C4-2B (cell line): ENCODE measurements around the gene FES.

ENCODE experiments used
- H3K27ac ChIP-seq: fragments of 450-650 bp; 2 replicates; pipeline ENCODE4 v1.5.1; 2017
- ZFX ChIP-seq: fragments of 450-650 bp; IDR thresholded peaks from 2 replicates; pipeline ENCODE4 v1.6.1; 2017
- TF ChIP-seq, protein P1 (sequence below): fragments of 450-650 bp; conservative IDR thresholded peaks from 2 replicates; pipeline ENCODE4 v1.5.1; 2017; ENCODE audit warnings: mild to moderate bottlenecking

The FES gene

DNA sequence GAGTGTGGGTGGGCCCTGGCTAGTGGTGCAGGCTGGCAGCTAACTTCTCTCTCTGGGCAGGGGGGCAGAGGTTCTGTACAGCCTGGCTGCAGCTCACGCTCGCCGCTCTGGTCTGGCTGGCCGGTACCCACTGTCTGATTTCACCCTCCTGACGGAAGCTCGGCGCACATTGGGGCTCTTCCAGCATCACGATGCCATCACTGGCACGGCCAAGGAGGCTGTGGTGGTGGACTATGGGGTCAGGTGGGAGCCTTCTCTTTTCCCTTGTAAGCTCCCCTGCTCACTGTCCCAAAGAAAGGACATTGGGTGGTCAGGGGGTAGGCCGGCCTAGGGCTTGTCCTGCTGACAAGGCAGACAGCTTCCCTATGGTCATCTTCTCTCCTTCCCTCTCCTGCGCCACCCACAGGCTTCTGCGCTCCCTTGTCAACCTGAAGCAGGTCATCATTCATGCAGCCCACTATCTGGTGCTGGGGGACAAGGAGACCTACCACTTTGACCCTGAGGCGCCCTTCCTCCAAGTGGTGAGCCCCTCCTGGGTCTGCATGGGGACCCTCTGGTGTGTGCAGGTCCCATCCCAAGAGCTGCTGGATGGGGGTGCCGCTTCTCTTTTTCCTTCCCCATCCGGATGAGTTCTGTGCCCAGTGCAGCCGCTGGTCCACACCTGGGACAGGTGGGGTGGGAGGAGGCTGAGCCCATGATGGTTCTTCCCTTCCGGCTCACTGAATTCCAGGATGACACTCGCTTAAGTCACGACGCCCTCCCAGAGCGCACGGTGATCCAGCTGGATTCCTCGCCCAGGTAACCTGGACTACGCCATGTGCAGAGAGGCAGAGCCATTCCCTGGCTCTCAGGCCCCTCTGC lies 26.4 kb downstream of the FES start:
- TF ChIP-seq, protein P1, sequence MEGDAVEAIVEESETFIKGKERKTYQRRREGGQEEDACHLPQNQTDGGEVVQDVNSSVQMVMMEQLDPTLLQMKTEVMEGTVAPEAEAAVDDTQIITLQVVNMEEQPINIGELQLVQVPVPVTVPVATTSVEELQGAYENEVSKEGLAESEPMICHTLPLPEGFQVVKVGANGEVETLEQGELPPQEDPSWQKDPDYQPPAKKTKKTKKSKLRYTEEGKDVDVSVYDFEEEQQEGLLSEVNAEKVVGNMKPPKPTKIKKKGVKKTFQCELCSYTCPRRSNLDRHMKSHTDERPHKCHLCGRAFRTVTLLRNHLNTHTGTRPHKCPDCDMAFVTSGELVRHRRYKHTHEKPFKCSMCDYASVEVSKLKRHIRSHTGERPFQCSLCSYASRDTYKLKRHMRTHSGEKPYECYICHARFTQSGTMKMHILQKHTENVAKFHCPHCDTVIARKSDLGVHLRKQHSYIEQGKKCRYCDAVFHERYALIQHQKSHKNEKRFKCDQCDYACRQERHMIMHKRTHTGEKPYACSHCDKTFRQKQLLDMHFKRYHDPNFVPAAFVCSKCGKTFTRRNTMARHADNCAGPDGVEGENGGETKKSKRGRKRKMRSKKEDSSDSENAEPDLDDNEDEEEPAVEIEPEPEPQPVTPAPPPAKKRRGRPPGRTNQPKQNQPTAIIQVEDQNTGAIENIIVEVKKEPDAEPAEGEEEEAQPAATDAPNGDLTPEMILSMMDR: no peak
- TF ChIP-seq ZFX: no peak
- H3K27ac ChIP-seq: no peak overlapping the region

DNA sequence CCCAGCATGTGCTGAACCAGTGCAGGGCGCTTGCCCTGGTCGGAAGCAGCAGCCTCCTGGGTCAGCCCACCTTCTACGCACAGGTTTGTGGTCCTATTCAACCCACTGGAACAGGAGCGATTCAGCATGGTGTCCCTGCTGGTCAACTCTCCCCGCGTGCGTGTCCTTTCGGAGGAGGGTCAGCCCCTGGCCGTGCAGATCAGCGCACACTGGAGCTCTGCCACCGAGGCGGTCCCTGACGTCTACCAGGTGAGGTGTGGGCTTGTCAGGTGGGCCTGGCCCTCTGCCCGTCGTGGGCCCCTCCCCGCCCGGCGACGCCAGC lies 27.0 kb downstream of the FES start:
- TF ChIP-seq ZFX: no peak
- TF ChIP-seq, protein P1: no peak
- H3K27ac ChIP-seq: no peak overlapping the region

DNA sequence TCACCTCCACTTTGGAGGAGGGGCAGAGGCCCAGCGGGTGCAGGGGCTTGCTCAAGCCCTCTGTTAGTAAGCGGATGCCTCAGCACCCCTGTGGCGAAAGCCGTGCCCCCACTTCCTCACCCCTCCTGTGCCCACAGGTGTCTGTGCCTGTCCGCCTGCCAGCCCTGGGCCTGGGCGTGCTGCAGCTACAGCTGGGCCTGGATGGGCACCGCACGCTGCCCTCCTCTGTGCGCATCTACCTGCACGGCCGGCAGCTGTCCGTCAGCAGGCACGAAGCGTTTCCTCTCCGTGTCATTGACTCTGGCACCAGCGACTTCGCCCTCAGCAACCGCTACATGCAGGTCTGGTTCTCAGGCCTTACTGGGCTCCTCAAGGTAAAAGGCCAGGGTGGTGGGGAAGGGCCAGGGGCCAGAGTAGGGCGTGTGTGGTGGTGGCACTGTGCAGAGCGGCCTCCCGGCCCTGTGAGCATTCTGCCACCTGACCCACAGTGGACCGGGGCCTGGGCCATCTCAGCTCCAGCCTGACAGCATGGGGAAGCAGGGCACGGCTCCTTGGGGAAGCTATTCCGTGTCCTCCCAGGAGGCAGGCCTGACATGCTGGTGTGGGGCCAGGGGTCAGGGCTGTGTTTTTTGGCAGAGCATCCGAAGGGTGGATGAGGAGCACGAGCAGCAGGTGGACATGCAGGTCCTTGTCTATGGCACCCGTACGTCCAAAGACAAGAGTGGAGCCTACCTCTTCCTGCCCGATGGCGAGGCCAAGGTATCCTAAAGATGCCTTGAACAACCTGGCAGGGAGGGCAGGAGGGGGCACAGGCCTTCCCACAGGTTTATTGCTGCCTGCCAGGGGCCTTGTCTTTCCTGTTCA lies 27.8 kb downstream of the FES start:
- no peak overlapping the region for H3K27ac ChIP-seq
- no peak for TF ChIP-seq ZFX
- TF ChIP-seq, protein P1: no peak

DNA sequence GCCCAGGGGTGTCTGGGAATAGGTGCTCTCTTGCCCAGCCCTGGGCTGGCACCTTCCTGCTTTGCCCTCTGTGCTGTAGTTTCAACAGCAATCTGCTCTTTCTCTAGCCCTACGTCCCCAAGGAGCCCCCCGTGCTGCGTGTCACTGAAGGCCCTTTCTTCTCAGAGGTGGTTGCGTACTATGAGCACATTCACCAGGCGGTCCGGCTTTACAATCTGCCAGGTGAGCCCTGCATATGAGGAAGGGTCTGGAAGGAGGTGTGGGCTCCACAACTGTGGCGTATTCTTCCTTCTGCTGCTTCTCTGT lies 28.4 kb downstream of the FES start:
- H3K27ac ChIP-seq: no peak overlapping the region
- TF ChIP-seq, protein P1: no peak
- no peak for TF ChIP-seq ZFX

DNA sequence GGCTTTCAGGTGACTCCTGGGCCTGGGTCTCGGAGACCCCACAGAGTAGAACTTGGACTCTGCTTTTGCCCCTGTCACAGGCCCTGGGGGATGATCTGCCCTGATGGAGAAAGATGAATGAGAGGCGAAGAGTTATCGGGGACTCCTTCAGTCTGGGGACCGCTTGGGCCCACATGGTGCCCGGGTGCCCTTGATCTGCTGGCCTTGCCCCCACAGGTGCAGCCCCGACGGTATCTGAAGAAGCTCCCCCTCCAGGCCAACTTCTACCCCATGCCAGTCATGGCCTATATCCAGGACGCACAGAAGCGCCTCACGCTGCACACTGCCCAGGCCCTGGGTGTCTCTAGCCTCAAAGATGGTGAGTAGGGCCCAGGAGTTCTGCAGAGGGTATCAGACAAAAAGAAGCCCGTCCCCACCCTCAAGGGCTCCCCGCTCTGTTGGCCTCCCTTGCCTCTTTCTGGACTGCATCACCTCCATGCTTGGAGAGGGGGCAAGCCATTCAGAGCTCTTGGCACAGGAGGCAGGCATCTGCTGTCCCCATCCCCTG lies 29.2 kb downstream of the FES start:
- no peak for TF ChIP-seq ZFX
- TF ChIP-seq, protein P1: no peak

DNA sequence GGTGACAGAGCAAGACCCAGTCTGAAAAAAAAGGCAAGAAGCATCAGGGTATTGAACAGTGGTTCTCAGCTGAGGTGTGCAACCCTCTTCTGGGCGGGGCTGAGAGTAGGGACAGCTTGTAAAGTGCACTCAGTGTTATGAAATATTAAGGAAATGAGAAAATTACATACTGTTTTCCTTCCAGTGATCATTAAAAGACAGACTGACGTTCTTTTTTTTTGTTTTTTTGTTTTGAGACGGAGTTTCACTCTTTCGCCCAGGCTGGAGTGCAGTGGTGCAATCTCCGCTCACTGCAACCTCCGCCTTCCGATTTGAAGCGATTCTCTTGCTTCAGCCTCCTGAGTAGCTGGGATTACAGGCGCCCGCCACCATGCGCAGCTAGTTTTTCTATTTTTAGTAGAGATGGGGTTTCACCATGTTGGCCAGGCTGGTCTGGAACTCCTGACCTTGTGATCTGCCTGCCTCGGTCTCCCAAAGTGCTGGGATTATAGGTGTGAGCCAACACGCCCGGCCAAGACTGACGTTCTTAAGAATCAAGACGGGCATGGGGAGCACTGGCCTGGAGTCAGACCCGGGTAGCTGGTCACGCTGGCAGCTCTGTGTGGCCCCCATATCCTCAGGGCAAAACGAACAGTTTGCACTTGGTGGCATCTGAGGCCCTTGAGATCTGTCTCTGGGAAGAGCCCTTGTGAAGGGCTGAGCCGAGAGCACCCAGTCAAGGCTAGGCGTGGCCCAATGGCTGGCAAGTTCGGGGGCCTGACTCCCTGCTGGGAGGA lies 30.2 kb downstream of the FES start:
- no peak overlapping the region for H3K27ac ChIP-seq
- TF ChIP-seq, protein P1: no peak
- no peak for TF ChIP-seq ZFX

More for the DNA sequence above, 29.2 kb downstream of the FES start:
- no peak overlapping the region for H3K27ac ChIP-seq
